Measurements from ENCODE around the gene IRF2BPL.
A peak's percentile ranks its signal among the peaks of the same experiment; 100 is the strongest.

Gene IRF2BPL

DNA sequence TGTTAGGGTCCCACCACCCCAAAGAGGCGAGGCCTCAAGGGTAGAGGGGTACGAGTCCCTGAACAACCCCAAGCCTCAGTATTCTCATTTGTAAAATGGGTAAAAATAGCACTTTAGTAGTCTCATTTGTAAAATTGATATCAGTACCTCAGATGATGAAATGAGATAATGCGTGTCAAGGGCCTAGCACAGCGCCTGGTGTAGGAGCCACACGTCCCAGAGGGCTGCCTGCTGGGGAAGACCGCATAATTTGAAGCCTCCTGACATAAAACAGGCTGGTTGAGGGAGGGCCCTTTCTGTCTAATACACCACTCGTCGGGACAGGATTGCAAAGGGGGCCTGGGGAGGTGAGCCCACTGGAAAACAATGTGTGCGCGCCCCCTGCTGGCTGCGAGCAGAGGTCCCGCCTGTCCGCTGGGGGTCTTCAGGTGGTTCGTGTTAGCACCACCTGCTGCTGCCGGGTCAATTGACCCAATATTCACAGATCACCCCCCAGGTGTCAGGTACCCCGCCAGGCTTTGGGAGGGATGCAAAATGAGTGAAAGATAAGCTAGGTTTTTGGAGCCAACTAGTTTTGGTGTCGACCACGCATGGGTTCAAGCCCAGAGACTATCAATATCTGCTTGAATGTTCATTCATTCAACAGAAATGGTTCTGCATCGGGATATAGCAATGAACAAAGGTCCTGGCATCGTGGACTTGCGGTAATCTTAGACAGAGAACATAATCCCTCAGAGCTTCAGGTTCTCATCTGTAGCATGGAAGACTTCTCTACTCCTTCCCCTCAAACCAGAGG is 24.7 kb upstream of the IRF2BPL start:
- TF ChIP-seq, protein P1, sequence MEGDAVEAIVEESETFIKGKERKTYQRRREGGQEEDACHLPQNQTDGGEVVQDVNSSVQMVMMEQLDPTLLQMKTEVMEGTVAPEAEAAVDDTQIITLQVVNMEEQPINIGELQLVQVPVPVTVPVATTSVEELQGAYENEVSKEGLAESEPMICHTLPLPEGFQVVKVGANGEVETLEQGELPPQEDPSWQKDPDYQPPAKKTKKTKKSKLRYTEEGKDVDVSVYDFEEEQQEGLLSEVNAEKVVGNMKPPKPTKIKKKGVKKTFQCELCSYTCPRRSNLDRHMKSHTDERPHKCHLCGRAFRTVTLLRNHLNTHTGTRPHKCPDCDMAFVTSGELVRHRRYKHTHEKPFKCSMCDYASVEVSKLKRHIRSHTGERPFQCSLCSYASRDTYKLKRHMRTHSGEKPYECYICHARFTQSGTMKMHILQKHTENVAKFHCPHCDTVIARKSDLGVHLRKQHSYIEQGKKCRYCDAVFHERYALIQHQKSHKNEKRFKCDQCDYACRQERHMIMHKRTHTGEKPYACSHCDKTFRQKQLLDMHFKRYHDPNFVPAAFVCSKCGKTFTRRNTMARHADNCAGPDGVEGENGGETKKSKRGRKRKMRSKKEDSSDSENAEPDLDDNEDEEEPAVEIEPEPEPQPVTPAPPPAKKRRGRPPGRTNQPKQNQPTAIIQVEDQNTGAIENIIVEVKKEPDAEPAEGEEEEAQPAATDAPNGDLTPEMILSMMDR (IDR thresholded peaks at IDR 0.05; ENCODE audit: low read depth, low read length), result peak; percentile 78
- H3K4me3 ChIP-seq (ENCODE audit: low read depth, low read length), result no peak overlapping the region

DNA sequence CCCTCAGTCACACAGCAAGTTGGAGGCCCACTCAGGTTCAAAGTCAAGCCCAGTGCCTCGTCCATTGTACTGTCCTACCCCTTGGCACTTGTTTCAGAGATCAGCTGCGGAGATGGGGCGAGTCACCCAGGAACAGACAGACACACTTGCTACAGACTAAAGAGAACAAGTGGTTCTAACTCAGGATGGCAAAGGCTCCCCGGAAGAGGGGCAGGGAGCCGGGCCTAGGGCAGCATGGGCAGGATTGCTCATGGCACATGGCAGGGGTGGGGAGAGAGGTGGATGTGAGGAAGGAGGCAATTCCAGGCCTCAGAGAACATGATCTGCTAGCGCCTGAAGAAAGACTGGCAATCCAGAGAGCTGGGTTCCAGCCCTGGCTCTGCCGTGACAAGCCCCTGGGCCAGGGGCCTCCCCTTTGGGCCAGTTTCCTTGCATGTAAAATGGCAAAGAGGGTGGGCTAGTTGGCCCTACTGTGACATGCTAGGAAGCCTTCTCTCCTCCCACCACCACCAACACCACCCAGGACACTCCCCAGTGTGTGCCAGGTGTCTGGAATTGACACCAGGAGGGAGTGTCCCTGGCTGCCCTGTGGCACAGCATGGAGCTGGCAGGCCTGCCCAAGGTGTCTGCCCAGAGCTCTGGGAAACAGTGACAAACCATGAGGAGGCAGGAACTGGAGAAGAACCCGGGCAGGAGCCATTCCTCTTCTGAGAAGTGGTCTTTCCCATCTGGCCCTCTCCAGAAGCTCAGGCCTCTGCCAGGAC is 24.0 kb upstream of the IRF2BPL start:
- TF ChIP-seq, protein P1 (IDR thresholded peaks at IDR 0.05; ENCODE audit: low read depth, low read length), result no peak
- no peak overlapping the region for H3K4me3 ChIP-seq (ENCODE audit: low read depth, low read length)

DNA sequence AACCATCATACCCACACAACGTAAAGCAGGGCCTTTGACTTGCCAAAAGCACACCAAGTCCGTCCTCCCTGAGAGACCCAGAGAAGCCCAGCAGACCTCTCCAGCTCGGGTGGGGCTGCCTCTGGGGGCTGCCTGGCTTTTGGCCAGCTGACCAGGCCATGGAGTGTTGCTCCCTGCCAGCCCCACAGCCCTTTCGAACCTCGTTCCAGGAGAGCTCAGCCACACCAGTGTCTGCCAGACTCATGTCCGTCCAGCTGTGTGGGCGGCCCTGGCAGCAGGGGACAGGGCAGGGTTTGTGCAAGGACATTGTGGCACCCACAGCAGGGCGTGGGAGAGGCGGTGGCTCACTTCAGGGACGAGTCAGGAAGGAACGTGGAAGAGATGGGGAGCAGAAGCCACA is 22.6 kb upstream of the IRF2BPL start:
- H3K4me3 ChIP-seq (ENCODE audit: low read depth, low read length), result no peak overlapping the region
- TF ChIP-seq, protein P1 (IDR thresholded peaks at IDR 0.05; ENCODE audit: low read depth, low read length), result no peak

DNA sequence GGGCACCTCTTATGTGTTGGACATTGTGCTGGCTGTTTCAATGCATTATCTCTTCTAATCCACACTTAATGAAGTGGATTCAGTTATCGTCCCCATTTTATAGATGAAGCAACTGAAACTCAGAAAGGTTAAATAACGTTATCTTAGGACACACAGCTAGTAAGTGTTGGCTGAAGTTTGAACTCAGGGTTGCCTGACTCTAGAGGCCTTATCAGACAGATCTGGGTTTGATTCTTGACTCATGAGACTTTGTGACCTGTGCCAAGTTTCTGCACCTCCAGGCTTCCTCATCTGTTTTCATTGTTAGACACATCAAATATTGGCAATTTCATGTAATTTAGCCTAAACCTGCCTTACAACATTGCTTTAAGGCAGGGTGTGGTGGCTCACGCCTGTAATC is 18.2 kb upstream of the IRF2BPL start:
- TF ChIP-seq, protein P1 (IDR thresholded peaks at IDR 0.05; ENCODE audit: low read depth, low read length), result no peak
- H3K4me3 ChIP-seq (ENCODE audit: low read depth, low read length), result no peak overlapping the region

DNA sequence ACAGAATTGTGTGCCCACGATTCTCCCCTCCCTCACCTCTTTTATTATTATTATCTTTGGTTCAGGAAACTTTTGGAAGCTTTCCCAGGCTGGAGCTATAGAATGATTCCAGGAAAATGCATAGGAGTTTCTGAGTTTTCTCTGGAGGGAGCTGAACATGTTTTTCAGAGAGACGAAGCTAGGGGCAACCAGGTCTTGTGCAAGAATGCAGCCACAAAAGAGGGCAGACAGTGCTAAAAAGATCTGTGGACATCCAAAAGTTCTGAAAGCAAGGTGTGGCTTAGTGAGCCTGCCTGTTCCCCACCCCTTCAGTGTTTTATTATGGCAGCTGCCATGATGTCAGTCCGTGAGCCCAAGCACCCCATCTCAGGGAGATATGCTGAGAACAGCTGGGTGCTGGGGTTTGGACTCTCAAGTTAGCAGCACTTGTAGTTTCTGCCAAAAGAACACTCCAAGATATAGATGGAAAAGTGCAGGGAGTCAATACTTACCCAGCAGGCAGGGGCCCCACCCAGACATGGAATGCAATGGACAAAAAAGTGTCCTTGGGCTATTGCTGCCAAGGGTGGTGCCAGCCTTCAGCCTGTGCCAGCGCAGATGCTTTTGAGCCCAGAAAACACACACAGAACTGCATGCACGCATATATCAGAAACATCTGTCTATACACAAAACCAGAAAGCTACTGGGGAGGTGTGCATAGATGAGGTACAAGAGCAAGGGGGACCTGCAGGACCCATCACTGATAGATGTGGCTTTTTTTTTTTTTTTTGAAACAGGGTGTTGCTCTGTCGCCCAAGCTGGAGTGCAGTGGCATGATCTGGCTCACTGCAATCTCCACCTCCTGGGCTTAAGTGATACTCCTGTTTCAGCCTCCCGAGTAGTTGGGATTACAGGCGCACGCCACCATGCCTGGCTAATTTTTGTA is 17.0 kb upstream of the IRF2BPL start:
- TF ChIP-seq, protein P1 (IDR thresholded peaks at IDR 0.05; ENCODE audit: low read depth, low read length), result no peak
- H3K4me3 ChIP-seq (ENCODE audit: low read depth, low read length), result no peak overlapping the region

DNA sequence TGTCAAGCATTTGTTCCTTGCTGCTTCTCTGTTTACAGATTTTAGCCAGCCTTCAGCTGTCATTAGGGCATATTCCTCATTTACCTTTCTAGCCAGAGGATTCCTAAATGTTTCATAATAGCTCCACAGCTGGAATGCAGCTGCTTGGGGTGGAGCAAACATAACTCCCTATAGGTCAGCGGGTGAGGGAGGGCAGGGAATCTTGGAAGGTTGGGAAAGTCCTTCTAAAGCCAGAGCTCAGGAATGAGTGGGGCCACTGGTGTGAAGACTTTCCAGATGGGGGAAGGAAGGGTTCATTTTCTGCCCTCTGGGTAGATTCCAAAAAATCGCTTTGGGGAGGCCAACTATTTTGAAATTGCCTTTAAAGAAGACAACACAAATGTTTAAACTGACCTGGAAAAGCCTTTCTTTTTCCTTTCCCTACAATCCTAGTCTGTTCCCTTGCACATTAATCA is 16.3 kb upstream of the IRF2BPL start:
- H3K4me3 ChIP-seq (ENCODE audit: low read depth, low read length), result no peak overlapping the region

More for the DNA sequence above, 16.3 kb upstream of the IRF2BPL start:
- TF ChIP-seq, protein P1 (IDR thresholded peaks at IDR 0.05; ENCODE audit: low read depth, low read length), result no peak

Data from WI38 (cell line).